Activated effector memory CD4-positive, alpha-beta T cell treated with Interleukin-2 at 50 U/mL for 16 hours (primary cell): Measurements from ENCODE around the gene TAS2R31.
"Not testable (repeated sequence)": the region's sequence is repeated elsewhere in the genome, so short reads cannot be mapped to it uniquely, and the experiment has no call there.

ENCODE experiments used
- DNase-seq: peaks from one replicate; pipeline ENCODE4 v3.0.0-alpha.2; 2020

The TAS2R31 gene, protein sequence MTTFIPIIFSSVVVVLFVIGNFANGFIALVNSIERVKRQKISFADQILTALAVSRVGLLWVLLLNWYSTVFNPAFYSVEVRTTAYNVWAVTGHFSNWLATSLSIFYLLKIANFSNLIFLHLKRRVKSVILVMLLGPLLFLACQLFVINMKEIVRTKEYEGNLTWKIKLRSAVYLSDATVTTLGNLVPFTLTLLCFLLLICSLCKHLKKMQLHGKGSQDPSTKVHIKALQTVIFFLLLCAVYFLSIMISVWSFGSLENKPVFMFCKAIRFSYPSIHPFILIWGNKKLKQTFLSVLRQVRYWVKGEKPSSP

DNA sequence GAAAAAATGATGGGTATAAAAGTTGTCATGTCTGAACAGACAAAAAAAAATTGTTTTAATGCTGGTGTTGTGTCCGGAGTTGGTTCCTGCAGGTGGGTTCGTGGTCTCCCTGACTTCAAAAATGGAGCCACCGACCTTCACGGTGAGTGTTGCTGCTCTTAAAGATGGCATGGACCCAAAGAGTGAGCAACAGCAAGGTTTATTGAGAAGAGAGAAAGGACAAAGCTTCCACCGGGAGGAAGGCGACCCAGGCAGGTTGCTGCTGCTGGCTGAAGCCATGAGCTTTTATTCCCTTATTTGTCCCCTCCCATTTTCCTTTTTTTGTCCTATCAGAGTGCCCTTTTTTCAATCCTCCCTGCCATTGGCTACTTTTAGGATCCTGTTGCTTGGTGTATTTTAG is at the start of gene TAS2R31:
TAS2R31 (minus strand) TSS at position 101 of the 400 bp plus-strand sequence; CDS start at position 29, 72 bp downstream.
- DNase-seq = no peak

DNA sequence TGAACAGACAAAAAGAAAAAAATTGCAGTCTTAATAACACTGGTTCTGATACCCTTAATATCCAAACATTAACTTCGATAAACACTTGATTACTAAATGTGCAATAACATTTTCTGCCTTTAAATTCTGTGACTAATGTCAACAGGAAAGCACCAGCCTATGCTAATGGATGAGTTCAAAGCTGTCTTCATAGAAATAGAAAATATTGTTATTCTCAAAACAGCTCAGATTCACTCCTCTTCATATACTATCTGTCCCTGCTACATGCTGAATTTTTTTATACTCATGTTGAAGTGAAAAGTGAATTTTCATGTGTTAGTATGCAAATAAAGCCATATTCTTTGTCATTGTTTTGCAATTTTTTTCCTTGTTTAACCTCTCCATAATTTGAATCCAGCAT is 47.0 kb upstream of the TAS2R31 start:
- no peak for DNase-seq

DNA sequence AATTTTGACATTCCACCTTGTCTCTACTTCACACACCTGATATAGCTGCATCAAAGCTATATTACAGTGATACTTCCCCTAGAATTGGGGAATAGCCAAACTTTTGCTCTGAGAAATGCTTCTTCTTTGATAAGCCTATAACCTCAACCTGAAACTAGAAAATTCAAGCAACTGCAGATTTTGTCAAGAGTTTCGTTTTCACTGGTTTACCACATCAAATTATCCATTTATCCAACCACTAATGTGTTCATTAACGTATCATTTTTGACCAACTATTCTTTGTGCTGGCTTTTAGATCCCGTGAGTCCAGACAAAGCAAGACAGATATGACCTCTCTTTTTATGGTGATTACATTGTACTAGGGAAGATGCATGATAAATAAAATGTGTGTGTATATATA is 44.4 kb upstream of the TAS2R31 start:
- no peak for DNase-seq

DNA sequence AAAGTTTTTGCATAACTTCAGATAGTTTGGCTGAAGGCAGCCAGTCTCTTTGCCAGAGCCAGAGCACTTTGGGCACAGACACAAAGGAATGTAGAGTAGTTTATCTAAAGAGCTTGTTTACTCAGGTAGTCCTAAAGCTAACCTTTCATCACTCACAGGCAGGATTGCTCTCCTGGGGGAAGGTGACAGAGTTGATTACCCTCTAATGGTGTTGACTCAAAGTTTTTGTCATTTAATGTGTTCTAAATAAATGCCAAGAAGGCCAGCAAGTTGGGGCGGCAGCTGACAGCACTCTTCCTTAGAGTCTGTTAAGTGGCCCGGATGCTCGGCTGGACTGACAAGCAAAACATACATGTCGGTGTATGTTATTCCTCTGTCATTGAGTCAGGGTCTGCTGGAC is 40.2 kb upstream of the TAS2R31 start:
- no peak for DNase-seq

DNA sequence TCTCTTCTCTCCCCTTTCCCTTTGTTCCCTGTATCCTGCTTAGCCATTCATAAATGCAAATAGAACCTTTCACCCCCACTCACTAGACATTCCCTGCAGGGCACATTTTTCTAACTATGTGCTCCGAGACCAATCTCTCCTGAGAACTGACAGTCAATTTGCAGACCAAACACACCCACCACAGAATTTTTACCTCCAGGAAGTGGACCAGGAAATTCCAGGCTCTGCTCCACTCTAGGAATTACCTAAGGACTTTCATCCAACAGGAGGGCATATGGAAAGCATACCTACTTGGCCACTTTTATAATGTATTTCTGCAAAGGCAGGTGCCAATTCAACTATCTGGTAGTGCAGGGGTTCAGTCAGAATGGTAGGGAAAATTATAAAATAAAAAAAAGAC is 39.8 kb upstream of the TAS2R31 start:
- DNase-seq = no peak

DNA sequence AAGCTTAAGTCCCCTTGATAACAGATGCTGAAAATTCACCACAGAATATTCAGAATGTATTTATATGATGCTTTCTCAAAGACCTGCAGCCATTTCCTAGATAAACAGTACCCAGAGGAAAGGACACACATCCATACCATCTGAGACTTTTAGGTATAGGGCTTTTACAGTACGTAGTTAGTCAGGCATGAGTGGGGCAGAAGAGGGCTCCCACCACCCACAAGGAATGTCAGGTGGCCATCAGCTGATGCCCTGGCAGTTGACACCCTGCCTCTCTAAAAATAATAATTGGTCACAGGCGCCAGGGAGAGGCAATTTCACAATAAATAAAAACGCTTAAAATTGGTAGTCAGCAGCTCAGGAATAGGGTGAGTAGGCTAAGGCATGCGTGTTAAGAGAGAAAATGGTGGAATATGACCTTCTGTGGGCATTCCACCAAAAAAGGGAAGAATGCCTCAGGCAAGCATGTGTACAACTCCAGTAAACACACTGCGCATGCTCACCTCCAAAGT is 38.7 kb upstream of the TAS2R31 start:
- DNase-seq = no peak

DNA sequence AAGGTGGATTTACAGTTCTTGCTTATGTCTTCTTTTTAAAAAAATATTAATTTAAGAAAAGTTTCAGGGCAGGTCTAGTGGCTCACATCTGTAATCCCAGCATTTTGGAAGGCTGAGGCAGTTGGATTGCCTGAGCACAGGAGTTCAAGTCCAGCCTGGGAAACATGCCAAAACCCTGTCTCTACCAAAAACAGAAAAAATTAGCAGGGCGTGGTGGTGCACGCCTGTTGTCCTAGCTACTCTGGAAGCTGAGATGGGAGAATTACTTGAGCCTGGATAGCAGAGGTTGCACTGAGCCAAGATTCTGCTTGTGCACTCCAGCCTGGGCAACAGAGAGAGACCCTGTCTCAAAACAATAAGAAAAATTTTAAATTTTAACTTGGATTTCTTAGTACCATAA is 36.3 kb upstream of the TAS2R31 start:
- no peak for DNase-seq

DNA sequence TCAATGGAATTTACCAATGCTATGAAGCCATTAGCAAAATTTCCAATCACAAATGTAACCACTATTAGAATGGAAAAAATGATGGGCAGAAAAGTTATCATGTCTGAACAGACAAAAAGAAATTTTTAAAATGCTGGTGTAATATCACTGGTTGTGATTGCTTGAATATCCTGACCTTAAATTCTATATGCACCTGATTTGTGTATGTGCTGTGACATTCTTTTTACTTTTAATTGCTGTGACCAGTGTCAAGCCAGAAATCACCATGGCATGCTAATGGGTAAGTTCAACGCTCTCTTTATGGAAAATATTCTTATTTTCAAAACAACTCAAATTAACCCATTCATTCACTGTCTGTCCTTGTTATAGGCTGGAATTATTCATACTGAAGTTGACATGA is 31.0 kb upstream of the TAS2R31 start, which contains the start of gene TAS2R46:
TAS2R46 (minus strand) TSS at position 101 of the 400 bp plus-strand sequence; CDS start at position 101, 0 bp downstream.
- not testable (repeated sequence) for DNase-seq

DNA sequence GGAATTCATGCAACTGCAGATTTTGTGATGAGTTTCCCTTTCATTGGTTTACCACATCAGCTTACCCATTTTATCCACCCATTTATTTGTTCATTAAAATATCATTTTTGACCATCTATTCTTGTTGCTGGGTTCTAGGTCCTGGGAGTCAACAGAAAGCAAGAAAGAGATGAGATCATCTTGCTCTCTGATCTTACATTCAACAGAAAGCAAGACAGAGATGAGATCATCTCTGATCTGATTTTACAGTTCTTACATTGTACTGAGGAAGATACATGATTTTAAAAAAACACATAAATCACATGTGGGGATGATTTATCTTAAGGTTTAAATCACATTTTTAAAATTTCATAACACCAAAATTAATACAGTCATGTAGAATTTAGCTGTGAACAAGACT is 28.6 kb upstream of the TAS2R31 start:
- DNase-seq = no peak

DNA sequence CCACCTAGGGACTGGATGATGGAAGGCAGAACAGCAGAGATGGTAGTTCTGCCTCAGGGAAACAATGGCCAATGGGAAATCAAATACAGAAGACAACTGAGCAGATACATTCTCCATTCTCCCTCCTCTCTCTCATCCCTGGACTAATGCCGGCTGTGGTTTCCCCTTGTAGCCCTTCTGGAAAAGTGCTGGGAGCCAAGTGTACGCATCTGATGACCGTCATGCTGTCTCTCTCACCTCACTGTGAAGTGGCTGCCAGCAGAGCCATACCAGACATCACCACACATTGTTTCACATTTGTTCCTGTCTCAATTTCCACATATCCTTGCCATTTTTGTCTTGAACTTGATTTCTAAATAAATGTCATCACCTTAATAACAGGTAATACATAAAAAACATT is 27.8 kb upstream of the TAS2R31 start:
- DNase-seq = no peak

DNA sequence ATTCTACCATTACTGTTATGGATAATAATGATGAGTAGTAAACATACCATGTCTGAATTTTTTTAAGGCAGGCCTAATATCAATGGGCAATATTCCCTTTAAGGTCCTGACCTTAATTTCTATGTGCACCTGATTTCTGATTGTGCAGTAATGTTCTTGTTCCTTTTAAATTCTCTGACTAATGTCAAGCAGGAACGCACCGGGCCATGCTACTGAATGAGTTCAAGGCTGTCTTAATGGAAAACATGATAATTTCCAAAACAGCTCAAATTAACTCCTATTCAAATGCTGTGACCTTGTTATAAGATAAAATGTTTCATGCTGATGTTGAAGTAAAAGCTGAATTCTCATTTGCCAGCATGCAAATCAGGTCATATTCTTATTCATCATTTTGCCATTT is 24.1 kb upstream of the TAS2R31 start:
- DNase-seq = no peak

DNA sequence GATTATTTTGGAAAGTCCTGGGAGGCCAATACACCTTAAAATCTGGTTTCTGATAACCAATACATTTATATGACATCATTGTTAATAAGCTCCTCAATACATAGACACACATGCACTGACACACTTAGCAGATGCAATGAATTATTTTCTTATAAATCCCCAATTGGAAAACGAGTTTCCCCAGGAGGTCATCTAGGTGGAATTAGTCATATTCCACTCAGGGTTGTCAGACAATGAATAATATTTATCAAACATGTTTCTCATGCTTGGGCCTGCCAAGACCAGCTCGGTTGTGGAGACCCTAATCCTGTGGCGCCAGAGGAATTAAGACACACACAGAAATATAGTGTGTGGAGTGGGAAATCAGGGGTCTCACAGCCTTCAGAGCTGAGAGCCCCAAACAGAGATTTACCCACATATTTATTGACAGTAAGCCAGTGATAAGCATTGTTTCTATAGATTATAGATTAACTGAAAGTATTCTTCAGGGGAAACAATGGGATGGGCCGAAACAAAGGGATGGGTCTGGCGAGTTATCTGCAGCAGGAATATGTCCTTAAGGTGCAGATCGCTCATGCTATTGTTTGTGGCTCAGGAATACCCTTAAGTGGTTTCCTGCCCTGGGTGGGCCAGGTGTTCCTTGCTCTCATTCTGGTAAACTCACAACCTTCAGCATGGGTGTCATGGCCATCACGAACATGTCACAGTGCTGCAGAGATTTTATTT is 18.8 kb upstream of the TAS2R31 start:
- not testable (repeated sequence) for DNase-seq

DNA sequence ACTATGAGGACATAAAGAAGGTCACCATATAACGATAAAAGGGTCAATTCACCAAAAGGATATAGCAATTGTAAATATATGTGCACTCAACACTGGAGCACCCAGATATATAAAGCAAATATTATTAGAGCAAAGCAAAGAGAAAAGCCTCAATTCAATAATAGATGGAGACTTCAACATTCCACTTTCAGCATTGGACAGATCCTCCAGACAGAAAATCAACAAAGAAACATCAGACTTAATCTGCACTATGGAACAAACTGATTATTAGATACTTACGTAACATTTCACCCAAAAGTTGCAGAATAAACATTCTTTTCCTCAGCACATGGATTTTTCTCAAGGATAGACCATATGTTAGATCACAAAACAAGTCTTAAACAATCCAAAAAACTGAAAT is 10.2 kb upstream of the TAS2R31 start:
- not testable (repeated sequence) for DNase-seq

DNA sequence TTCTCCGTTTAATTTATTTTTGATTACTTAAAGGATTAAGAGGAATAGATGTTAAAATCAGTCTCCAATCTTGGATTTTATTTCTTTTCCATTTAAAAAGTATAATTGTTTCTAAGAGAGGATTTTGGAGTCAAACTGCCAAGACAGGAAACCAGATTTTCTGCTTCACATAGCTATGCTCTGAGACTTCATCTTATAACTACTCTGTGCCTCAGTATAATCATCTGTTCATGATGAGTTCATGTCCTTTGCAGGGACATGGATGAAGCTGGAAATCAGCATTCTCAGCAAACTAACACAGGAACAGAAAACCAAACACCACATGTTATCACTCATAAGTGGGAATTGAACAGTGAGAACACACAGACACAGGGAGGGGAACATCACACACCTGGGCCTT is 9.0 kb upstream of the TAS2R31 start:
- no peak for DNase-seq

DNA sequence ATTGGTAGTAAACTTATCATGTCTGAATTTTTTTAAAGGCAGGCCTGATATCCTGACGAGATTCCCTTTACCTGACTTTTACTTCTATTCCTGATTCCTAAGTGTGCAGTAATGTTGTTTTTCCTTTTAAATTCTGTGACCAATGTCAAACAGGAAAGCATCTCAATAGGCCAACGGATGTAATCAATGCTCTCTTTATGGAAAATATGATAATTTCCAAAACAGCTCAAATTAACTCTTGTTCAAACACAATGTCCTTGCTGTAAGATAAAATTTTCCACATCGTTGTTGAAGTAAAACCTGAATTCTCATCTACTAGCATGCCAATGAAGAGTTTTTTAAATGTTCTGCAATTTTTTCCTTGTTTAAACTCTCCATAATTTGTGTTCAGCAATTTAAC is 8.0 kb upstream of the TAS2R31 start:
- DNase-seq = no peak

DNA sequence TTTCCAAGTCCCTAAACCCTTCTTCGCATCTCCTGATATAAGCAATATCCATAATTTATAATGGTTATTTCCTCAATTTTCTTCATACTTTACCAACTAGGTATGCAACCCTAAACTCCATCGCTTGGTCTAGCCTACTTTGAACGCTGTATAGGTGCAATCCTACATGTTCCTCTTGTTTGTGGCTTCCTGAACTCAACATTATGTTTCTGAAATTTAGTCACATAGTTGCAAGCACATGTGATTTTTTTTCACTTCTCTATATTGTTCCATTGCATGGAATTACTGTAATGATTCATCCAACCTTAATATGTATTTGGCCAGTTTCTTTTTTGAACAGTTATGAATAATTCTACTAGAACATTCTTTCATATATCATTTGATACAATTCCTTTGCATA is 2.8 kb upstream of the TAS2R31 start:
- not testable (repeated sequence) for DNase-seq

DNA sequence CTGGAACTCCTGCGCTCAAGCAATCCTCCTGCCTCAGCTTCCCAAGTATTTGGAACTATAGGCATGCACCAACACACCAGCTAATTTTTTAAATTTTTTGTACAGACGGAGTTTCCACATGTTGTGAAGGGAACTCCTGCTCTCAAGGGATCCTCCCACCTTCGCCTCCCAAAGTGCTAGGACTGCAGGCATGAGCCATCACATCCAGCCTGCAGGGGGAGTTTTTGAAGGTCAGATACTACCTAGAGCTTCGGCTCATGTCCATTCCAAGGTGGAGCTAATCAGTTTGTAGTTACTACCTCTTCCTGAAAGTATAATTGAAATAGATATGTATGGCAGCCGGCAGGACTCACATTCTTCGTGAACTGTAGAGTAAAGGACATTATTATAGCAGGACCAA is 5.1 kb downstream of the TAS2R31 start:
- DNase-seq = no peak

DNA sequence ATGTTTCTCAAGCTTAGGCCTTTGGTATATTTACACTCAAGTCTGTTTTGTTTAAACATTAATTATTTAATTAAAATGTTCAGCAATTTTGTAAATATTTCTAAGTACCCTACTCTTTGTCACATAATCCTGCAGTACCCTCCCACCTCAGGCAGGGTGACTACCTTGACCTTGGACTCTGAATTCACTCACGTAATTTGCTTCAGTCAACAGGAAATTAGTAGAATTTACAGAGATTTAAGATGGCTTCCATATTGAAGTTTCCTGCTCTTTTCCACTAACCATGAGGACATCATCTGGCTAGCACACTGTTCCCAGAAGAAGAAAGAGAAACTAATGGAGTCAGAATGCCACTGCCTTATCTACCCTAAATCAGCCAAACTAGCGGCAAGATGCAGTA is 7.8 kb downstream of the TAS2R31 start:
- no peak for DNase-seq

DNA sequence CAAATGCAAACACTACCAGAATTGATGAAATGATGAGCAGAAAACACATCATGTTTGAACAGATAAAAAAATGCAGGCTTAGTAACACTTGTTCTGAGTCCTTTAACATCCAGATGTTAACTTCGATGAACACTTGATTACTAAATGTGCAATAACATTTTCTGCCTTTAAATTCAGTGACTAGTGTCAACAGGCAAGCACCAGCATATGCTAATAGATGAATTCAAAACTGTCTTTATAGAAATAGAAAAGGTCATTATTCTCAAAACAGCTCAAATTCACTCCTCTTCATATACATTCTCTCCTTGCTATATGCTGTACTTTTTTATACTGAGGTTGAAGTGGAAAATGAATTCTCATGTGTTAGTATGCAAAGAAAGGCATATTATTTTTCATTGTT is 8.7 kb downstream of the TAS2R31 start, which contains the start of gene TAS2R19:
TAS2R19 (minus strand) TSS at position 101 of the 400 bp plus-strand sequence; CDS start at position 52, 49 bp downstream.
- DNase-seq = no peak

DNA sequence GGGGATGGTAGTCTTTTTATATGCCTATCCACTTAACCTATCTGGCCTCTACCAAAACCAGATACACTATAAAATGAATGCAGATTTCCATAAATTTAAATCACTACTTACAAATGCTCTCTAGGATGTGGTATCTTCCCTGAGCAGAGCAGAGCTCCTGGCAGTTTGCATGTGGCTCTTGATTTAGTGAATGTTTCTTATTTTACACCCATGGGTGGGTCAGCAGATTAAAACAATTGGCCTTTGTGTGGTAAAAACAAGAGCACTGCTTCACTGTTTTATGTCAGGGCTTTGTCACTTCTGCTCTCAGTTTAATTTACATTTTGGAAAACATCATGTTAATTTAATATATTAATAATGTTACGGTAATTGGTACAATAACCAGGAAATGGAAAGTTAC is 14.3 kb downstream of the TAS2R31 start:
- DNase-seq = no peak

DNA sequence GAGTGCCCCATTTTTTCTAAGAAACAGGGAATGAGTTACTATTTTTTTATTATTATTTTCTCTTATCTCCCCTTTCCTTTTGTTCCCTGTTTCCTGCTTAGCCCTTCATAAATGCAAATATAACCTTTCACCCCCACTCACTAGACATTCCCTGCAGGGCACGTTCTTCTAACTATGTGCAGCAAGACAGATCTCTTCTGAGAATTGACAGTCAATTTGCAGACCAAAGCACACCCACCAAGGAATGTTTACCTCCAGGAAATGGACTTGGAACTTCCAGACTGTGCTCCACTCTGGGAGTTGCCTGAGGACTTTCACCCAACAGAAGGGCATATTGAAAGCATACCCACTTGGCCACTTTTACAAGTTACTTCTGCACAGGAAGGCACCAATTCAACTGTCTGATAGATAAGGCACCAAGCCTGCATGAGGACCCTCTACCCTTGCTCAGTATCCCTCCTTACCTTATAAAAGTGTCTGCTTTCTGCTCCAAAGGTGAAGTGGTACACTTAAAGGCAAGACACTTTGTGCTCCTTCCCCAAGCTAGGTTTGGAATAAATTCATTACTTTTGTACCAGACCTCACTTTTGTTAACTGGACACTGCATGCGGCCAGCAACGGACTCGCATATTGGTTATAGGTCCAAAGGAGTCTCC is 15.3 kb downstream of the TAS2R31 start:
- DNase-seq = no peak

DNA sequence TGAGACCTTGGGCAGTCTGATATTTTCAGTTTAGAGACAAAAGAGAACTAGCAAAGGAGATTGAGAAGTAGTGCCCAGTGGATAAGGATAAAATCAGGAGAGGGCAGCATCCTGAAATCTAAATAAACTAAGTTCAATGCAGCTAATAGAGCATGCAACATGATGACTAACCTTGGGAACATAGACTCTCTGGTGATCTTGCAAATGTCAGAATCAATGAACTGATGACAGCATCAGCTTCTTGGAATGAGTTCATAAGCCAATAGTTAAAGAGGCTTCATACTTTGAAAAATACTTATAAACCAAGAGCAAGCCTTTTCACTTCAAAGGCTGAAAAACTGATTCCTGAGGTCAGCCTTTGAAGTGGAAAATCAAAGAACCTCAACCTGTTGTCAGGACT is 17.0 kb downstream of the TAS2R31 start:
- no peak for DNase-seq

DNA sequence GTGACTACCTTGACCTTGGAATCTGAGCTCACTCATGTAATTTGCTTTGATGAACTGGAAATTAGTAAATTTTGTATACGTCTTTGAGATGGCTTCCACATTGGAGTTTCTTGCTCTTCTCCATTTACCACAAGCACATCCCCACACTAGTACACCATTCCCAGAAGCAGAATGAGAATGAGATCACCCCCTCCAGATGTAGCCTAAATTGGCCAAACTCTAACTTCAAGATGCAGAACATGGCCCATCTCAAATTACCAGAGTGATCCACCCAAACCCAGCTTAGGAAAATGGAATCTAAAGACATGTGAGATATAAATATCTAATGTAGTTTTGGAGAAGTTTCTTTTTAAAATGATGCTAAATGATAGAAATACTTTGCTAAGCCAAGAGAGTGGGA is 23.6 kb downstream of the TAS2R31 start:
- no peak for DNase-seq

DNA sequence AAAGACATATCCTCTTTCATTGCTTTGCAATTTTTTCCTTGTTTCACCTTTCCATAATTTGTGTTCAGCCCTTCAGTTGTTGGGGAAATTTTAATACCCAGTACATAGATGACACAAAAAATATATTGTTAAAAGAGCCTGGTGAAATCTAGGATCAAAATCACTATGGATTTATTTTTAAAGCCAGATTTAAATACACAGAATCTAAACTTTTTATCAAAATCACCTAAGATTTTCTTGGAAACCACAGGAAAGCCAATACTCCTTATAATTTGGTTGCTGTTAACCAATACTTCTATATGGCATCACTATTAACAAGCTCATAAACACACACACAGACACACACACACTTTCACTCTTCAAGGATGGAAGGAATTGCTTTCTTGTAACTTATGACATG is 33.0 kb downstream of the TAS2R31 start, which contains the start of gene TAS2R20:
TAS2R20 (minus strand) TSS at position 101 of the 400 bp plus-strand sequence. CDS start 429 bp downstream, outside the sequence.
- no peak for DNase-seq
